ENCODE results near the gene IL21. TPM values are rescaled to one million over a fixed set of nuclear protein-coding genes. Genes with fewer than 3 reads are reported as not detected.
"Not testable (repeated sequence)": the region's sequence is repeated elsewhere in the genome, so short reads cannot be mapped to it uniquely, and the experiment has no call there.

The IL21 gene
- polyA plus RNA-seq, 1 donor, result not detected

- DNase-seq, result no peak
- no peaks in the 10 kb centered on the region for H3K9me3 ChIP-seq (ENCODE audit: control insufficient read depth, low read depth, low read length)
- H3K4me1 ChIP-seq (ENCODE audit: control insufficient read depth, insufficient read depth, low read length), result no peaks in the 10 kb centered on the region
- WGBS (ENCODE audit: insufficient coverage, low lambda C conversion rate), result 80% methylated on average over 2 of the region's 4 CpGs
- no peaks in the 10 kb centered on the region for H3K36me3 ChIP-seq (ENCODE audit: control insufficient read depth, insufficient read depth, low read length)
- H3K27ac ChIP-seq (ENCODE audit: low read length), result no peak overlapping the region
- H3K27me3 ChIP-seq (ENCODE audit: control insufficient read depth, insufficient read depth, low read length), result no peaks in the 10 kb centered on the region
- no peak overlapping the region for H3K4me3 ChIP-seq (ENCODE audit: low read length)
These were observed 40.6 kb upstream of the IL21 start for GRCh38 chr4:122661176-122662160.

GRCh38 chr4:122658818-122659295 is 38.0 kb upstream of the IL21 start:
- H3K9me3 ChIP-seq (ENCODE audit: control insufficient read depth, low read depth, low read length), result no peaks in the 10 kb centered on the region
- no peak for DNase-seq
- no peaks in the 10 kb centered on the region for H3K4me1 ChIP-seq (ENCODE audit: control insufficient read depth, insufficient read depth, low read length)
- H3K4me3 ChIP-seq (ENCODE audit: low read length), result no peak overlapping the region
- no peaks in the 10 kb centered on the region for H3K36me3 ChIP-seq (ENCODE audit: control insufficient read depth, insufficient read depth, low read length)
- H3K27ac ChIP-seq (ENCODE audit: low read length), result no peak overlapping the region
- no peaks in the 10 kb centered on the region for H3K27me3 ChIP-seq (ENCODE audit: control insufficient read depth, insufficient read depth, low read length)
- no CpG with 5 or more reads among the region's 1 CpG for WGBS (ENCODE audit: insufficient coverage, low lambda C conversion rate)

- no peaks in the 10 kb centered on the region for H3K9me3 ChIP-seq (ENCODE audit: control insufficient read depth, low read depth, low read length)
- DNase-seq, result no peak
- H3K36me3 ChIP-seq (ENCODE audit: control insufficient read depth, insufficient read depth, low read length), result no peaks in the 10 kb centered on the region
- no peaks in the 10 kb centered on the region for H3K27me3 ChIP-seq (ENCODE audit: control insufficient read depth, insufficient read depth, low read length)
- no peaks in the 10 kb centered on the region for H3K4me1 ChIP-seq (ENCODE audit: control insufficient read depth, insufficient read depth, low read length)
- WGBS (ENCODE audit: insufficient coverage, low lambda C conversion rate), result 100% methylated on average over 2 of the region's 2 CpGs
- no peak overlapping the region for H3K27ac ChIP-seq (ENCODE audit: low read length)
- no peak overlapping the region for H3K4me3 ChIP-seq (ENCODE audit: low read length)
These were observed 37.5 kb upstream of the IL21 start for GRCh38 chr4:122658377-122658776.

DNA sequence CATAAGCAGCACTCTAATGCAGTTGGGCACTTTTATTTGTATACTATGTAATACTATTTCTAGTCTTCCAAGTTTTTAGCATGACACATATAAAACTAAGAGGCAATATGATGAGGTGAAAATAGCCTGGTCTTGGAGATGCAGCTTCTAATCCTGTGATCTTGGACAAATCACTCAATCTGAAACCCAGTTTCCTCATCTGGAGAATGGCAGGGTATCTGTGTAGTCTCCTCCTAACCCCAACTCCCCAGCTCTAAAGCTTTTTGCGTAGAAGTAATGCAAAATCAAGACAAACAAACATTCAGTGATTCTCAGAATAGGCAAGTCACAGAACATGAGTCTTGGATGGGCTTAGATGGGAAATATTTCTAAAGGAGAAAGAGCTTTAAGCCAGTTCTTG is 36.7 kb upstream of the IL21 start:
- DNase-seq, result no peak
- WGBS (ENCODE audit: insufficient coverage, low lambda C conversion rate), result no CpG with 5 or more reads among the region's 1 CpG
- no peaks in the 10 kb centered on the region for H3K4me1 ChIP-seq (ENCODE audit: control insufficient read depth, insufficient read depth, low read length)
- no peaks in the 10 kb centered on the region for H3K9me3 ChIP-seq (ENCODE audit: control insufficient read depth, low read depth, low read length)
- no peaks in the 10 kb centered on the region for H3K36me3 ChIP-seq (ENCODE audit: control insufficient read depth, insufficient read depth, low read length)
- no peaks in the 10 kb centered on the region for H3K27me3 ChIP-seq (ENCODE audit: control insufficient read depth, insufficient read depth, low read length)
- H3K27ac ChIP-seq (ENCODE audit: low read length), result no peak overlapping the region
- H3K4me3 ChIP-seq (ENCODE audit: low read length), result no peak overlapping the region

- not testable (repeated sequence) for H3K9me3 ChIP-seq (ENCODE audit: control insufficient read depth, low read depth, low read length); H3K4me3 ChIP-seq (ENCODE audit: low read length); H3K4me1 ChIP-seq (ENCODE audit: control insufficient read depth, insufficient read depth, low read length); H3K27me3 ChIP-seq (ENCODE audit: control insufficient read depth, insufficient read depth, low read length); DNase-seq; H3K36me3 ChIP-seq (ENCODE audit: control insufficient read depth, insufficient read depth, low read length); H3K27ac ChIP-seq (ENCODE audit: low read length)
- no CpG with 5 or more reads among the region's 5 CpGs for WGBS (ENCODE audit: insufficient coverage, low lambda C conversion rate)
These were observed 35.7 kb upstream of the IL21 start for GRCh38 chr4:122656583-122656982.

- H3K9me3 ChIP-seq (ENCODE audit: control insufficient read depth, low read depth, low read length), result no peaks in the 10 kb centered on the region
- H3K36me3 ChIP-seq (ENCODE audit: control insufficient read depth, insufficient read depth, low read length), result no peaks in the 10 kb centered on the region
- WGBS (ENCODE audit: insufficient coverage, low lambda C conversion rate), result 100% methylated on average over 1 of the region's 3 CpGs
- H3K27me3 ChIP-seq (ENCODE audit: control insufficient read depth, insufficient read depth, low read length), result no peaks in the 10 kb centered on the region
- no peak overlapping the region for H3K4me3 ChIP-seq (ENCODE audit: low read length)
- DNase-seq, result peak; percentile 6 to 24
- no peaks in the 10 kb centered on the region for H3K4me1 ChIP-seq (ENCODE audit: control insufficient read depth, insufficient read depth, low read length)
- H3K27ac ChIP-seq (ENCODE audit: low read length), result no peak overlapping the region
These were observed 31.5 kb upstream of the IL21 start for GRCh38 chr4:122652379-122652778.

GRCh38 chr4:122650148-122650547 is 29.3 kb upstream of the IL21 start:
- no peak for DNase-seq
- WGBS (ENCODE audit: insufficient coverage, low lambda C conversion rate), result 71% methylated on average over 1 of the region's 1 CpG
- Histone ChIP-seq H3K4me1 (ENCODE audit: control insufficient read depth, insufficient read depth, low read length) (no peaks in the 10 kb centered on the region), H3K27me3 (ENCODE audit: control insufficient read depth, insufficient read depth, low read length) (no peaks in the 10 kb centered on the region), H3K4me3 (ENCODE audit: low read length) (no peak overlapping the region), H3K9me3 (ENCODE audit: control insufficient read depth, low read depth, low read length) (no peaks in the 10 kb centered on the region), H3K36me3 (ENCODE audit: control insufficient read depth, insufficient read depth, low read length) (no peaks in the 10 kb centered on the region), H3K27ac (ENCODE audit: low read length) (no peak overlapping the region)

- WGBS (ENCODE audit: insufficient coverage, low lambda C conversion rate), result no CpG with 5 or more reads among the region's 3 CpGs
These were observed 26.8 kb upstream of the IL21 start for GRCh38 chr4:122647656-122648055.

DNA sequence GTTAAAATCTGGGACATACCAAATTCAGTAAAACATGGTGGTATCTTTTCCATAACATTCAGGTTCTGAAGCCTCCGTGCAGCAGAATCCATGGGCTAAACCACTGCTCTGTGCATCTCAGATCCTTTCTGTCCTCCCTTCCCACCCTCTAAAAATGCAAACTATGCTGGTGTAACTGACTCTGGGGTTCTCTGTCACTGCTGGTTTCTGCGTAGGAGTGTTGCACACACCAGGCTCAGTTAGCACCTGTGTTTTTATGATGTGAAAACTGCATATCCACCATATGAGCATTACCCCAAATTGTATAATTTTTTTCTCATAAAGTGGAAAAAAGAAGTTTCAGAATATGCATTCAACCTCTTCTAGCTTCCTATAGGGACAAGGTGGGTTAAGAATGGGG is 22.4 kb upstream of the IL21 start:
- Histone ChIP-seq H3K4me1 (ENCODE audit: control insufficient read depth, insufficient read depth, low read length) (no peaks in the 10 kb centered on the region), H3K27me3 (ENCODE audit: control insufficient read depth, insufficient read depth, low read length) (no peaks in the 10 kb centered on the region), H3K9me3 (ENCODE audit: control insufficient read depth, low read depth, low read length) (no peaks in the 10 kb centered on the region), H3K27ac (ENCODE audit: low read length) (no peak overlapping the region), H3K4me3 (ENCODE audit: low read length) (no peak overlapping the region), H3K36me3 (ENCODE audit: control insufficient read depth, insufficient read depth, low read length) (no peaks in the 10 kb centered on the region)
- WGBS (ENCODE audit: insufficient coverage, low lambda C conversion rate), result no CpG with 5 or more reads among the region's 2 CpGs
- DNase-seq, result no peak

More at GRCh38 chr4:122647656-122648055, 26.8 kb upstream of the IL21 start:
- Histone ChIP-seq H3K4me1 (ENCODE audit: control insufficient read depth, insufficient read depth, low read length) (no peaks in the 10 kb centered on the region), H3K4me3 (ENCODE audit: low read length) (no peak overlapping the region), H3K9me3 (ENCODE audit: control insufficient read depth, low read depth, low read length) (no peaks in the 10 kb centered on the region), H3K27ac (ENCODE audit: low read length) (no peak overlapping the region), H3K36me3 (ENCODE audit: control insufficient read depth, insufficient read depth, low read length) (no peaks in the 10 kb centered on the region), H3K27me3 (ENCODE audit: control insufficient read depth, insufficient read depth, low read length) (no peaks in the 10 kb centered on the region)
- no peak for DNase-seq

GRCh38 chr4:122639181-122639580 is 18.3 kb upstream of the IL21 start:
- no peak overlapping the region for H3K4me3 ChIP-seq (ENCODE audit: low read length)
- H3K4me1 ChIP-seq (ENCODE audit: control insufficient read depth, insufficient read depth, low read length), result no peaks in the 10 kb centered on the region
- WGBS (ENCODE audit: insufficient coverage, low lambda C conversion rate), result no CpG with 5 or more reads among the region's 3 CpGs
- H3K36me3 ChIP-seq (ENCODE audit: control insufficient read depth, insufficient read depth, low read length), result no peaks in the 10 kb centered on the region
- H3K9me3 ChIP-seq (ENCODE audit: control insufficient read depth, low read depth, low read length), result no peaks in the 10 kb centered on the region
- no peaks in the 10 kb centered on the region for H3K27me3 ChIP-seq (ENCODE audit: control insufficient read depth, insufficient read depth, low read length)
- no peak for DNase-seq
- no peak overlapping the region for H3K27ac ChIP-seq (ENCODE audit: low read length)
